AG04449 (cell line): ENCODE measurements around the gene ALG12.

Experiments
- CTCF ChIA-PET: fragments of 350-600 bp; formaldehyde crosslinking; extraction: SDS; loops from one replicate; lab custom pipeline; 2021; ENCODE audit warnings: antibody characterized with exemption; lab: Yijun Ruan, JAX
- POLR2A ChIA-PET: fragments of 400-600, 350-600 bp; formaldehyde crosslinking; extraction: SDS; loops from one replicate; lab custom pipeline; 2020; ENCODE audit warnings: antibody characterized with exemption, inconsistent platforms; lab: Yijun Ruan, JAX
- DNase-seq: peaks from one replicate; pipeline ENCODE4 v3.0.0-alpha.2; 2010; ENCODE audit warnings: low read depth, low spot score
- H3K4me3 ChIP-seq: 2 replicates; pipeline ENCODE4 v1.5.1; 2011; ENCODE audit warnings: low read depth, mild to moderate bottlenecking, control low read depth, low read length
- CTCF ChIP-seq: IDR thresholded peaks from one replicate; pipeline ENCODE4 v1.5.1; 2011; ENCODE audit warnings: mild to moderate bottlenecking, moderate library complexity, low read length, control low read depth, inconsistent platforms; ENCODE audit not compliant: insufficient read depth; ENCODE audit errors: missing control alignments

The ALG12 gene

DNA sequence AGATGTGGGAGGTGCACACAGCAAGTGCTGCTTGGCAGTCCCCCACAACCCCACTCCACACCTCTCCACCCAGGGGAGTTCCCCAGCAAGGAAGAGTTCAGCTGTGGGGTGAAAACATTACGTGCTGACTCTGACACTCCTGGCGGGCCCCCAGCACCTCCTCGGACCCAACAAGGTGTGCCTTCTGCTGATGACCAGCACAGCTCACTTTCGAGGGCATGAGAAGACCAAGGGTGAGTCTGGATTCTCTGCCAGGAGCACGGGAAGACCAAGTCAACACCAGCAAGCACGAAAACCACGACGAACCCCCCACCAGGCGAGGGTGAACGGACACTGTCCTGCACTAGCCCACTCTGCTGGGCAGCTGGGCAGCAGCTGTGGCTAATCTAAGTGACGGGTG is 1.4 kb downstream of the ALG12 start:
- no peak overlapping the region for H3K4me3 ChIP-seq
- no peak for TF ChIP-seq CTCF
- DNase-seq, result no peak
- ChIA-PET POLR2A (no interaction called here), CTCF (interaction anchor here (1.1 kb wide), 1 partner anchor 13 kb away, joined by 4 read pairs; no protein-coding TSS in a partner anchor)

DNA sequence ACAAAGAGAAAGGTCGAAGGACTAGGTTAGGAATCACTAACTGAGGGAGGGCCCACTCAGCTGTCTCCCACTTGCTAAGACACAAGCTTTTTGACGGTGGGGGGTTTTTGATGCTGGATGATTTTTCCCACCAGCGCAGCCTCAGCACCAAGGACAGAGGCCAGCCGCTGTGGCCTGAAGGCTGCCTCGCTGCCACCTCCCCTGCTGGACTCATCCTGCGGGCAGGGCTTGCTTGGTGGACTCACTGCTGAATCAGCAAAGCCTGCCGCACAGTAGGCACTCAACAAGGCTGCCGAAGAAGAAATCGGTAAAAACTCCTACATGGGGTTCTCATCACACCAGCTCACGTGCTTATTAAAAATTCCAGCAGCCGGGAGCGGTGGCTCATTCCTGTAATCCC is 2.6 kb downstream of the ALG12 start:
- TF ChIP-seq CTCF, result no peak
- no peak overlapping the region for H3K4me3 ChIP-seq
- POLR2A ChIA-PET, result no interaction called here
- DNase-seq, result no peak
- CTCF ChIA-PET, result no interaction called here

GRCh38 chr22:49914256-49914655 is 4.0 kb downstream of the ALG12 start:
- H3K4me3 ChIP-seq, result no peak overlapping the region
- TF ChIP-seq CTCF, result no peak
- ChIA-PET POLR2A (no interaction called here), CTCF (interaction anchor here (1.5 kb wide), 1 partner anchor 116 kb away, joined by 5 read pairs; no protein-coding TSS in a partner anchor)
- no peak for DNase-seq

- CTCF ChIA-PET, result interaction anchor here (1.5 kb wide), 1 partner anchor 117 kb away, joined by 5 read pairs; no protein-coding TSS in a partner anchor
Observed at GRCh38 chr22:49913446-49913845, 4.8 kb downstream of the ALG12 start.

DNA sequence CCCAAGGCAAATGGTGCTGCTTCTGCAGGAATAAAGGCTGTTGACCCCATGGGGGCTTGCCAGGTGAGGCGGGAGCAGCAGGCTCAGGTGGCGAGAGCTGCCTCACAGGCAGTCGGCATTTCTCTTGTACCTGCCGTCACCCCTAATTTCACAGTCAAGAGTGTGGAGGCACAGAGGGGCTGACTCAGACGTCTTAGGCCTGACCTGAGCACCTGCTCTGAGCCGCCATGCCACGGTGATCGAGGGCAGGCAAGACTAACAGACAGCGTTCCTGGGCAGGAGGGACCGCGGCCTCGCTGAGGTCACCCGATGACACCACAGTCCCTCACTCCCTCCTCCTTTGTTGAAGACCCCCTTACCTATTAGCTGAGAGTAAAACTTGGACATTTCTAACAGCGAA is 5.2 kb downstream of the ALG12 start:
- POLR2A ChIA-PET, result no interaction called here
- no peak for DNase-seq
- TF ChIP-seq CTCF, result no peak
- H3K4me3 ChIP-seq, result no peak overlapping the region
- CTCF ChIA-PET, result no interaction called here

More at GRCh38 chr22:49913446-49913845, 4.8 kb downstream of the ALG12 start:
- no peak for TF ChIP-seq CTCF
- POLR2A ChIA-PET, result no interaction called here
- no peak for DNase-seq
- H3K4me3 ChIP-seq, result no peak overlapping the region

DNA sequence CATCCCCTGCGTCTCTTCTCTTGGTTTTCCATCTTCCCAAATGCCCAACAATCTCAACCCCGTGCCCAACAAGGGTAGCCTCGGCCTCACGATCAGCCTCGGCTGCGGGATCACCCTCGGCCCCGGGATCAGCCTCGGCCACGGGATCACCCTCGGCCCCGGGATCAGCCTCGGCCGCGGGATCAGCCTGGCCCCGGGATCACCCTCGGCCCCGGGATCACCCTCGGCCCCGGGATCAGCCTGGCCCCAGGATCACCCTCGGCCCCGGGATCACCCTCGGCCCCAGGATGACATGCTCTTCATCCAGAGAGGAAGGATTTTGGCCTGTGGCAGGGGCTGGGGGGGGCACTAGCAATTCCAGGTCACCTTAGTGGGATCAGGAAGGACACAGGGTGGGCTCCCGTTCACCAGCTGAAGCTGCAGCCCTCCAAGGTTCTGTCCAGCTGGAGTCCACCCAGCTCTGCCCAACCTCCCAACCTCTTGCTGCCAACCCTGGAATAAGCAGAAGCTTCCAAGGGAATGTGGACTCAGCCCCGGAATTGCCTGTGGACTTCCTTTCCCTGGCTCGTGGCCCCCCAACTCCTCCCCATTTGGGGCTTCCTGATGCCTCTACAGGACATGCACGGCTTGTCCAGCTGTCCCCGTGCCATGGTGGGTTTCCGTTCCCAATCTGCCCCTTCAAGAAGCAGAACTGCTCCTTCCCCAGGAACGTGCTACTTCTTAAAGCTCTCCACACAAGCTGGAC is 6.2 kb downstream of the ALG12 start:
- no peak for TF ChIP-seq CTCF
- ChIA-PET POLR2A (interaction anchor here (0.7 kb wide), 1 partner anchor 14 kb away, joined by 3 read pairs; no protein-coding TSS in a partner anchor), CTCF (no interaction called here)
- no peak for DNase-seq
- no peak overlapping the region for H3K4me3 ChIP-seq
